CD4-positive, alpha-beta T cell treated with Interferon alpha-2 for 1 hour (primary cell): Measurements from ENCODE around the gene PSMF1.
A peak's percentile ranks its signal among the peaks of the same experiment; 100 is the strongest.

ENCODE experiments used
- DNase-seq, 2 donors: peaks; one replicate each; pipeline ENCODE4 v3.0.0-alpha.2; 2020 to 2022

The PSMF1 gene

DNA sequence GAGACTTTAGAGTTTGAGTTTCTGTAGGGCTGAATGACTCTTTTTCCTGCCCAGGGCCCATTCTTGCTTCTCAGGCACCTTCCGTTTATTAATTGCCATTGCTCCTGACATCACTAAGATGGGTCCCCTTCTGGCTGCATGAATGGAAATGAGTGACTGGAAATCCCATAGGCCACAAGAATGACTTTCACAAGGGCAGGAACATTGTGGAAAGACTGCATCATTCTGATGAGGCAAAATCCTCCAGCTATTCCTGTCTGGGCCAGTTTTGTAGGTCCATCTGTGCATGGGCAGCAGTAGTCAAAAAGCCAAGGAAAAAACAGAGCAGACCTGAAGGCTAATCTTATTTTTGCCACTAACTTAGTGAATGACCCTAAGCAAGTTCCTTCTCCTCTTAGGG is 47.1 kb downstream of the PSMF1 start:
- no peak for DNase-seq

DNA sequence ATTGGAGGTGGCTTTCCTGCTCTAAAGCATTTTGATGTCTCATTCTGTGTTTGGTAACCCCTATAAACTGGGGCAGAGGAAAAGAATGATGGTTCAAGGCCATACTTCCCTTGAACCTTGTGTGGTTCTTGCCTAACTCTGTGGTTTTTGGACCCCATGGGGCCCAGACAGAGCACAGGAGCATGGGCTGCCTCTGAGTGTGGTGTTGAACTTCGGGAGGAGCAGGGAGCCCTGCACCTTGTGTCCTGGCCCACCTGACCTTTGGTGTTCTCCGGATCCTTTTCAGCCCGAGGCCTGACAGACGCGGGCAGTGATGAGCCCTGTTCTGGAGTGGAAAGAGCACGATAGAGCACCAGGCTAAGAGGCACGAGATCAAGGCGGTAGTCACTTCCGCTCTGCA is 47.5 kb downstream of the PSMF1 start:
- no peak for DNase-seq

- DNase-seq = no peak
These were observed 48.7 kb downstream of the PSMF1 start for GRCh38 chr20:1166948-1167720.

DNA sequence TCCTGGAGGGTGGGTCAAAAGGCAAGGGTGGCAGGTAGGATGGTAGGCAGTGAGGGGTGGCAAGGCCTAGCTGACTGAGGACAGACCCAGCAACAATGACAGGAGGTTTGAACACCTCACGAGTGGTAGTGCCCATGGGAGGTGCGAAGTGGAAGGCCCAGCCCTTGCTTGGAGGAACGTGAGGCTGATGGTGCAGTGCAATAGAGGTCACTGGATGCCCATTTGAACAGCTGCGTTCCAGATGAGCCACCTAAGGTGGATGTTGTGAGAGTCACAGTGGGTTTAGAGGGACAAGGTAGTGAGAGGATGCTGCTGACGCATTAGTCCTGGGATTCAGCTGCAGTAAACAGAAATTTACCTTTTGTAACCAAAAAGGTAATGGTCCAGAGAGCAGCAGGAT is 50.8 kb downstream of the PSMF1 start:
- no peak for DNase-seq

GRCh38 chr20:1171461-1172093 is 53.2 kb downstream of the PSMF1 start:
- no peak for DNase-seq

GRCh38 chr20:1173698-1174097 is 55.3 kb downstream of the PSMF1 start:
- no peak for DNase-seq

- DNase-seq = no peak
These were observed 56.4 kb downstream of the PSMF1 start for GRCh38 chr20:1174787-1175186.

GRCh38 chr20:1177680-1178079 is 59.3 kb downstream of the PSMF1 start:
- no peak for DNase-seq

GRCh38 chr20:1178103-1178502 is 59.7 kb downstream of the PSMF1 start:
- DNase-seq = no peak

DNA sequence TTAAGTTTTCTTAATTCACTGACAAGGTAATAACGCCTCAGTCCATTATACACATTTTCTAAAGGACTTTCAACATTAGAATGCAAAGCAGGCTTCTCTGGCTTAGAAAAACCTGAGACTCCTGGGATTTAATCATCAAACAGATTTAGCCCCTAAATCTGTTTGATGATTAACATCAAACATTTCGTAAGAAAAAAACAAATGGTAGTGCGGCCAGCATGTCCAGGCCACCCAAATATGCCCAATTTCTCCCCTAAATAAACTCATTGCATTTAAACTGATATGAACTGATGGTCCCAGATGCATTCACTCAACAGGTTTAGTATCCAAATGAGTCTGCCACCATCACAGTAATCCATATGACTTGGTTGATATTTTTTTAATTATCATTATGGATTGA is 60.2 kb downstream of the PSMF1 start:
- no peak for DNase-seq

- DNase-seq = no peak
These were observed 62.5 kb downstream of the PSMF1 start for GRCh38 chr20:1180949-1181348.

DNA sequence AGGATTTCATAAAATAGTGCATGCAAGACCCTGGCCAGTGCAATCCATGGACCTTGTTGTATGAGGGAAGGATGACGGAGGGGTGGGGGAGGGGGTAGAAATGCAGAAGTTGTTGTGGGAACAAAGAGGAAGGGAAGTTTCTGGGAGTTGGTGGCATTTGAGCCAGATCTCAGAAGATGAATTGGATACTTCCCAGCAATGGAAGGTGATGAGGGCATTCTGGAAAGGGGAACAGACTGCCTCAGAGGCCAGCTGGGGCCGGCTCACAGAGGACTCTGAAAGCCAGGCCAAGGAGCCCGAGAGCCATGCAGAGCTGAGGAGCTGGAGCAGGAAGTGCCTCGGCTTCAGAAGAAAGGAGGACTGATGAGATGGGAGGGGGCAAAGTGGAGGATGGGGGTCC is 63.7 kb downstream of the PSMF1 start:
- no peak for DNase-seq

DNA sequence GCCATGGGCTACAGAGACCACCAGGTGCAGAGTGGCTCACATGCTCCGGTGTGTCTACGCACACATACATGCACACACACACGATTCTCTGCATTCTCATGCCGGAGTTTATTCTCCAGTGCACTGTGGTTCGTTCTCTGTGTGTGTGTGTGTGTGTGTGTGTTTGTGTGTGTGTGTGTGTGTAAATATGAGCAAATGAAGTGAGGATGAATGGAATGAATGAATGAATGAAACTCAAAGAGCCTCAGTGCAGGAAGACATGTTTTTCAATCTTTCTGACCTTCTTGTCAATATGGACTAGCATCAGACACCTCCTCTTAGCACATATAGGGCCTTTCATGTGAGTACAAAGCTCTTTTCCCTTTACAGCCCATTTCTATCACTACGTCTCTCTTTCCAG is 64.8 kb downstream of the PSMF1 start:
- no peak for DNase-seq

DNA sequence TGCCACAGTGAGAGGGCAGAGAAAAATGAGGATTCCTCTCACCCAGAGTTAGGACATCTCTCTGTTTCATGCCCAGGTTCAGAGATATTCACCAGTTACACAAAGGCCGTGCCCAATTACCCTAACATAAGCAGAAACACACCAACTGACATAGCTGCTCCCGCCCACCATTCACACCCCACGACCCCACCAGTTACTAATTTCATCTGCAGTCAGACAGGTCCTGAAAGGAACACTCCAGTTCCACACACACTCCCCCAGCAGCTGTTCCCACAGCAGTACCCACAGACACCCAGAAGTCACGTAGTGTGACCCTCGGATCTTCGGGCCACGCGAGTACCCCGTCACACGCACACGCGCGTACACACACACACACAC is 65.8 kb downstream of the PSMF1 start:
- DNase-seq = no peak

DNA sequence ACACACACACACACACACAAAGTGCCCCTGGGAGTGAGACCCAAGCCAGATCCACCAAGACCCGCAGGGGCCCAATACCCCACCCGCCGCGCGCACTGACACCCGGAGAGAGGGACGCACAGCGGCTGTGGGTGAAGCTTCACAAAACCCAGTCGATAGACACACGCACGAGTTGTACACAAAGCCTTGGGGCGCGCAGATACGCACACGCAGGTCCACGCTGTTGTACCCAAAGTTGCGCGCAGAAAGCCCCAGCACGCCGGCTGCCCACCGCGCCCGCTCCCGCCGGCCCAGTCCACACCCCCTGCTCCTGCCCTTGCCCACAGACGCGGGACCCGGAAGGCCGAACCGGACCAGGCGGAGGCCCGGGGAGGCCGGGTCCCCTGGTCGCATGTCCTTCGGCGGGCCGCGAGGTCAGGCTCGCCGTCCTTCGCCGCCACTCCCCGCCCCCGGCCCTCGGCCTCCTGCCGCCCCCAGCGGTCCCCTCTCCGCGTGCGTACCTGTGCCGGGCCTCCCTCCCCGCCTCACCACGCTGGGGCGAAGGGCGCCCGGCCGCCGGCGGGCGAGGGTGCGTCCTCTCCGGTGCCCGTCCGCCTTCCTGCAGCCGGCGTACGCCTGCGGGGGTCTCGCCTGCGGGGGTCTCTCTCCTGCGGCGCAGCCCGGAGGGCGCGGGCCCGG is 66.4 kb downstream of the PSMF1 start, which contains the start of gene TMEM74B:
Gene TMEM74B, minus strand, starts transcription at position 344 of the 678 bp plus-strand sequence. CDS start 1,180 bp downstream, outside the sequence.
- DNase-seq = no peak

DNA sequence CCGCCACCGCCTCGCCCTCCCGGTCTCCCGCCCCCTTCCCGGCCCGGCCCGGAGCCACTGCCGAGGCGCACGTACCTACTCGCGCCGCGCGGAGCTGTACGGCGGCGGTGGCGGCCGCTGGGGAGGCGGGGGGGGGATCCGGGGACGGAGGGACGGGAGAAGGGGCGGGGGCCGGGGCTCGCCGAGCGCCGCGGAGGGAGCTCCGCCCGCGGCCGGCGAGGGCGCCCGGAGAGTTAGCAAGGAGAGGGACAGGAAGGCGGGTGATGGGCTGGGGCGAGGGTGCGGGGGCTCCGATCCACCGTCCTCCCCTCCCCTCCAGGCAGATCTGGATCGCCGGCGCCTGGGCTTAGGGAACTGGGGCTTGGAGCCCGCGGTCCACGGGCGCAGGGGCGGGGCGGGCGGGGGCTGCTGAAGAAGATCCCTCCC is 66.9 kb downstream of the PSMF1 start:
- DNase-seq = no peak

GRCh38 chr20:1185790-1186334 is 67.5 kb downstream of the PSMF1 start:
- peak; percentile 24 to 43 for DNase-seq

DNA sequence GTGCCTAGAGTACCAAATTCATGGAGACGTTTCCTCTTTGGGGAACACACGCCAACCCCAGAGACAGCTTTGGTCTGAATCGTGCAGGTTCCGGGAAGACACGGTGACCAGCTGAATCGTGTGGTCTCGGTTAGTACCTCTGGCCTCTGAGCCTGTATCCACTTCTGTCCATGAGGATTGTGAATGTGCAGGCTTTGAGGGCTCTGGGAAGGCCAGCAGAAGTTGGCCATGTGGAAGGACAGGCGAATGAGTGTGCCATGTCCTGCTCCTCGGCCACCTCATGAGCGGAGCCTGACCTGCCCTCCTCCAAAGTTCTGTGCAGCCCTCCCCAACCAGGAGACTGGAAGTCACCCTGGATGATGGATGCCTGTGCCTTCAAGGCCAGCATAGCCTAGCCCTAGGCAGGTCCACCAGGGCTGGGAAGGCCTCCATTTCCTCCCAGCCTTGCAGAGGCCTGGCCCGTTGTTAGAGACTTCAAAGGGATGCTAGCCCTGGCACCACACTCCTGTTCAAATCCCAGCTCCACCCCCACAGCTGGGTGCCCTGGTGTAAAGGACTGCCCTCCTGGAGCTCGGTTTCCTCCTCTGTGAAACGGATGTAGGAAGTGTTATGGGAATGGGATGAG is 68.1 kb downstream of the PSMF1 start:
- DNase-seq = no peak

- no peak for DNase-seq
These were observed 69.3 kb downstream of the PSMF1 start for GRCh38 chr20:1187605-1188171.

GRCh38 chr20:1188347-1188746 is 69.9 kb downstream of the PSMF1 start:
- DNase-seq = no peak

DNA sequence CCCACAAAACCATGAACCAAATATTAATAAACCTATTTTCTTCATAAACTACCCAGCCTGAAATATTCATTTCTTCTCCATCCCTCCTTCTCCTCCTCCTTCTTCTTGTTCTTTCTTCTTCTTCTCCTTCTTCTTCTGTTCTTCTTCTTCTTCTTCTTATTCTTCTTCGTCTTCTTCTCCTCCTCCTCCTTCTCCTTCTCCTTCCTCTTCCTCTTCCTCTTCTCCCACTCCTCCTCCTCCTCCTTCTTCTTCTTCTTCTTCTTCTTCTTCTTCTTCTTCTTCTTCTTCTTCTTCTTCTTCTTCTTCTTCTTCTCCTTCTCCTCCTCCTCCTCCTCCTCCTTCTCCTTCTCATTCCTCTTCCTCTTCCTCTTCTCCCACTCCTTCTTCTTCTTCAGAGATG is 71.4 kb downstream of the PSMF1 start:
- no peak for DNase-seq

- no peak for DNase-seq
These were observed 72.4 kb downstream of the PSMF1 start for GRCh38 chr20:1190847-1191246.

GRCh38 chr20:1191299-1191698 is 72.9 kb downstream of the PSMF1 start:
- DNase-seq = no peak
